ENCODE data around the gene TMEM31. TPM values are rescaled to one million over a fixed set of nuclear protein-coding genes. Genes with fewer than 3 reads are reported as not detected.

Gene TMEM31
- total and polyA plus RNA-seq, 9 of the 15 experiments (the other 6 are each of a cell fraction or from before 2014, with no cell fraction given): 0.18 TPM; not detected in 8

DNA sequence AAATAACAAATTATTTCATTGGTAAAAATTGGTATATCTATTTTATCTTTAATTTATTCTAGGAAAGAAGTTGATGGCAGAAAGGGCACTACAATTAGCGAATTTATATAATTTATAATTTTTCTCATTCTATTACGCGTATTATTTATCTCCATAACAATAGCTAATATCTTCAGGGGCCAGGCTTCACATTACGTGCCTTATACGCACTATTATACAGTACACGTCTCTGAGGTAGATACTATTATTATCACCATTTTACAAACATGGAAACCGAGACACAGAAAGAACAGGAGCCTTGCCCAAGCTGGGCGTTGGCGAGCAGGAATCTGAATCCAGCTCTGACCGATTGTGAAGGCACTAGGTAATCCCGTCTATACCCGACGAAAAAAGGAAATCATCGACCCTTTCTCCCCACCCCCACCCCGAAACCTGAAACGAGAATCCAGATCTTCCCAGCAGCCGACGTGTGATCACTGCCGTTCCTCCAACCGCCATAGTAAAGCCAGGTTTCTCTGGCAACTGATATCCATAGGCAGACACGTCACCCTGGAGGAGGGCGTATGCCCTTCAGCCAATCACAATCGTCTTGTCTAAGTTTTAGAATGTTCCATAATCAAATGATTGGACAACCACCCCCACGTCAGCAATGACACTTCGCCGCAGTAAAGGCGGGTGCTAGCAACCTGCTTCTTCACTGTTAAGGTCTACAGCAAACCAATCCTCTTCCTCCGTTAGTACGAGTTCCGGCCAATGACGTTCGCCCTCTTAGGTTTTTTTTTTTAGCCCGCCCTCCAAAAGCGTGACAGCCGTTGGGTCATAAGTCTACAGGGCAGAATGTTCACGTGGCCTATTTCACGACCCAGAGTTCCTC, 24.3 kb upstream of the TMEM31 start, which contains the start of gene MORF4L2 (continued):
- TF ChIP-seq ZNF124 (CRISPR knock-in tag; IDR thresholded peaks at IDR 0.05): no peak
- TF ChIP-seq, protein P1, sequence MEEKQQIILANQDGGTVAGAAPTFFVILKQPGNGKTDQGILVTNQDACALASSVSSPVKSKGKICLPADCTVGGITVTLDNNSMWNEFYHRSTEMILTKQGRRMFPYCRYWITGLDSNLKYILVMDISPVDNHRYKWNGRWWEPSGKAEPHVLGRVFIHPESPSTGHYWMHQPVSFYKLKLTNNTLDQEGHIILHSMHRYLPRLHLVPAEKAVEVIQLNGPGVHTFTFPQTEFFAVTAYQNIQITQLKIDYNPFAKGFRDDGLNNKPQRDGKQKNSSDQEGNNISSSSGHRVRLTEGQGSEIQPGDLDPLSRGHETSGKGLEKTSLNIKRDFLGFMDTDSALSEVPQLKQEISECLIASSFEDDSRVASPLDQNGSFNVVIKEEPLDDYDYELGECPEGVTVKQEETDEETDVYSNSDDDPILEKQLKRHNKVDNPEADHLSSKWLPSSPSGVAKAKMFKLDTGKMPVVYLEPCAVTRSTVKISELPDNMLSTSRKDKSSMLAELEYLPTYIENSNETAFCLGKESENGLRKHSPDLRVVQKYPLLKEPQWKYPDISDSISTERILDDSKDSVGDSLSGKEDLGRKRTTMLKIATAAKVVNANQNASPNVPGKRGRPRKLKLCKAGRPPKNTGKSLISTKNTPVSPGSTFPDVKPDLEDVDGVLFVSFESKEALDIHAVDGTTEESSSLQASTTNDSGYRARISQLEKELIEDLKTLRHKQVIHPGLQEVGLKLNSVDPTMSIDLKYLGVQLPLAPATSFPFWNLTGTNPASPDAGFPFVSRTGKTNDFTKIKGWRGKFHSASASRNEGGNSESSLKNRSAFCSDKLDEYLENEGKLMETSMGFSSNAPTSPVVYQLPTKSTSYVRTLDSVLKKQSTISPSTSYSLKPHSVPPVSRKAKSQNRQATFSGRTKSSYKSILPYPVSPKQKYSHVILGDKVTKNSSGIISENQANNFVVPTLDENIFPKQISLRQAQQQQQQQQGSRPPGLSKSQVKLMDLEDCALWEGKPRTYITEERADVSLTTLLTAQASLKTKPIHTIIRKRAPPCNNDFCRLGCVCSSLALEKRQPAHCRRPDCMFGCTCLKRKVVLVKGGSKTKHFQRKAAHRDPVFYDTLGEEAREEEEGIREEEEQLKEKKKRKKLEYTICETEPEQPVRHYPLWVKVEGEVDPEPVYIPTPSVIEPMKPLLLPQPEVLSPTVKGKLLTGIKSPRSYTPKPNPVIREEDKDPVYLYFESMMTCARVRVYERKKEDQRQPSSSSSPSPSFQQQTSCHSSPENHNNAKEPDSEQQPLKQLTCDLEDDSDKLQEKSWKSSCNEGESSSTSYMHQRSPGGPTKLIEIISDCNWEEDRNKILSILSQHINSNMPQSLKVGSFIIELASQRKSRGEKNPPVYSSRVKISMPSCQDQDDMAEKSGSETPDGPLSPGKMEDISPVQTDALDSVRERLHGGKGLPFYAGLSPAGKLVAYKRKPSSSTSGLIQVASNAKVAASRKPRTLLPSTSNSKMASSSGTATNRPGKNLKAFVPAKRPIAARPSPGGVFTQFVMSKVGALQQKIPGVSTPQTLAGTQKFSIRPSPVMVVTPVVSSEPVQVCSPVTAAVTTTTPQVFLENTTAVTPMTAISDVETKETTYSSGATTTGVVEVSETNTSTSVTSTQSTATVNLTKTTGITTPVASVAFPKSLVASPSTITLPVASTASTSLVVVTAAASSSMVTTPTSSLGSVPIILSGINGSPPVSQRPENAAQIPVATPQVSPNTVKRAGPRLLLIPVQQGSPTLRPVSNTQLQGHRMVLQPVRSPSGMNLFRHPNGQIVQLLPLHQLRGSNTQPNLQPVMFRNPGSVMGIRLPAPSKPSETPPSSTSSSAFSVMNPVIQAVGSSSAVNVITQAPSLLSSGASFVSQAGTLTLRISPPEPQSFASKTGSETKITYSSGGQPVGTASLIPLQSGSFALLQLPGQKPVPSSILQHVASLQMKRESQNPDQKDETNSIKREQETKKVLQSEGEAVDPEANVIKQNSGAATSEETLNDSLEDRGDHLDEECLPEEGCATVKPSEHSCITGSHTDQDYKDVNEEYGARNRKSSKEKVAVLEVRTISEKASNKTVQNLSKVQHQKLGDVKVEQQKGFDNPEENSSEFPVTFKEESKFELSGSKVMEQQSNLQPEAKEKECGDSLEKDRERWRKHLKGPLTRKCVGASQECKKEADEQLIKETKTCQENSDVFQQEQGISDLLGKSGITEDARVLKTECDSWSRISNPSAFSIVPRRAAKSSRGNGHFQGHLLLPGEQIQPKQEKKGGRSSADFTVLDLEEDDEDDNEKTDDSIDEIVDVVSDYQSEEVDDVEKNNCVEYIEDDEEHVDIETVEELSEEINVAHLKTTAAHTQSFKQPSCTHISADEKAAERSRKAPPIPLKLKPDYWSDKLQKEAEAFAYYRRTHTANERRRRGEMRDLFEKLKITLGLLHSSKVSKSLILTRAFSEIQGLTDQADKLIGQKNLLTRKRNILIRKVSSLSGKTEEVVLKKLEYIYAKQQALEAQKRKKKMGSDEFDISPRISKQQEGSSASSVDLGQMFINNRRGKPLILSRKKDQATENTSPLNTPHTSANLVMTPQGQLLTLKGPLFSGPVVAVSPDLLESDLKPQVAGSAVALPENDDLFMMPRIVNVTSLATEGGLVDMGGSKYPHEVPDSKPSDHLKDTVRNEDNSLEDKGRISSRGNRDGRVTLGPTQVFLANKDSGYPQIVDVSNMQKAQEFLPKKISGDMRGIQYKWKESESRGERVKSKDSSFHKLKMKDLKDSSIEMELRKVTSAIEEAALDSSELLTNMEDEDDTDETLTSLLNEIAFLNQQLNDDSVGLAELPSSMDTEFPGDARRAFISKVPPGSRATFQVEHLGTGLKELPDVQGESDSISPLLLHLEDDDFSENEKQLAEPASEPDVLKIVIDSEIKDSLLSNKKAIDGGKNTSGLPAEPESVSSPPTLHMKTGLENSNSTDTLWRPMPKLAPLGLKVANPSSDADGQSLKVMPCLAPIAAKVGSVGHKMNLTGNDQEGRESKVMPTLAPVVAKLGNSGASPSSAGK (IDR thresholded peaks at IDR 0.05): no peak
- no peak for TF ChIP-seq ETV6 (IDR thresholded peaks at IDR 0.05; ENCODE audit: borderline replicate concordance in 1 of 2, low read depth in 2 of 2, low read length in 1 of 2)
- TF ChIP-seq ETV6 (CRISPR knock-in tag; IDR thresholded peaks at IDR 0.05; ENCODE audit: borderline replicate concordance): no peak
- peak; percentile 87 for TF ChIP-seq MBD2 (IDR thresholded peaks at IDR 0.05; ENCODE audit: borderline replicate concordance, low read depth)

All from K562 (cell line).